ENCODE data around the gene LRP8. TPM values are rescaled to one million over a fixed set of nuclear protein-coding genes. Genes with fewer than 3 reads are reported as not detected.

LRP8 gene
- total RNA-seq, 4 donors from 2014 or later, result 1.8 to 3.6 (median 2.2) TPM

DNA sequence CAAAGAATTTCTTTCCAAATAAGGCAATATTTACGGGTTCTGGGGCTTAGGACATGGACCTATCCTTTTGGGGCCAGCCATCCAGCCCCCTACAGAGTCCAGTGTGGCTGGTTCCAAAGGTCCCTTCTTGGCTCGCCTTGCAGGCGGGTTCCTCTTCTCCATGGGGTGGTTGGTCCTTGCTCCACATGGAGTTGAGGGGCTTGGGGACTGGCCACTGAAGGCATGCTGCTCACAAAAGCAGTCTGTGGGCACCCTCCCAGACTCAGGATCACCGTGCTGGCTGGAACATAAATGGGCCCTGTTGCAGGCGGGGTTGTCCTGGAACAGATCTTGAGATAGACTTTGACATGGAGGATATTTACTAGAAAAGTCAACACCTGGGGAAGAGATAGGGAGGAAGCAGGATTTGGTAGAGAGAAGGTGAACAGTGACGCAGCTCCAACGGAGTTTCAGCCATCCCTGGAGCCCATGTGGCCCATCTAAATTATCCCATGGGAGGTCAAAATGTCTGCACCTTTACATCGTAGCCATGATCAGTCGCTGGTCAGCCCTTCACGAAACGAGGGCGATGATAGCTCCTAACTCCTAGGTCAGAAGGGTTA lies 39.1 kb upstream of the LRP8 start:
- 67 to 97% methylated on average over 6 to 7 of the region's 12 CpGs for WGBS, 2 donors (ENCODE audit: low coverage in 1 of 2)
- H3K27ac ChIP-seq, result no peak overlapping the region
- TF ChIP-seq EP300 (IDR thresholded peaks at IDR 0.05) (no peak), POLR2A (IDR thresholded peaks at IDR 0.05) (no peak), POLR2AphosphoS5 (IDR thresholded peaks at IDR 0.05) (no peak)
- TF ChIP-seq, protein P1, sequence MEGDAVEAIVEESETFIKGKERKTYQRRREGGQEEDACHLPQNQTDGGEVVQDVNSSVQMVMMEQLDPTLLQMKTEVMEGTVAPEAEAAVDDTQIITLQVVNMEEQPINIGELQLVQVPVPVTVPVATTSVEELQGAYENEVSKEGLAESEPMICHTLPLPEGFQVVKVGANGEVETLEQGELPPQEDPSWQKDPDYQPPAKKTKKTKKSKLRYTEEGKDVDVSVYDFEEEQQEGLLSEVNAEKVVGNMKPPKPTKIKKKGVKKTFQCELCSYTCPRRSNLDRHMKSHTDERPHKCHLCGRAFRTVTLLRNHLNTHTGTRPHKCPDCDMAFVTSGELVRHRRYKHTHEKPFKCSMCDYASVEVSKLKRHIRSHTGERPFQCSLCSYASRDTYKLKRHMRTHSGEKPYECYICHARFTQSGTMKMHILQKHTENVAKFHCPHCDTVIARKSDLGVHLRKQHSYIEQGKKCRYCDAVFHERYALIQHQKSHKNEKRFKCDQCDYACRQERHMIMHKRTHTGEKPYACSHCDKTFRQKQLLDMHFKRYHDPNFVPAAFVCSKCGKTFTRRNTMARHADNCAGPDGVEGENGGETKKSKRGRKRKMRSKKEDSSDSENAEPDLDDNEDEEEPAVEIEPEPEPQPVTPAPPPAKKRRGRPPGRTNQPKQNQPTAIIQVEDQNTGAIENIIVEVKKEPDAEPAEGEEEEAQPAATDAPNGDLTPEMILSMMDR (IDR thresholded peaks at IDR 0.05), result no peak
- peaks cover 36% of the 10 kb centered on the region for H3K27me3 ChIP-seq
- no peaks in the 10 kb centered on the region for H3K36me3 ChIP-seq
- H3K9me3 ChIP-seq, result no peaks in the 10 kb centered on the region
- no peaks in the 10 kb centered on the region for H3K4me1 ChIP-seq
- ATAC-seq, result no peak
- H3K4me3 ChIP-seq, result no peak overlapping the region

DNA sequence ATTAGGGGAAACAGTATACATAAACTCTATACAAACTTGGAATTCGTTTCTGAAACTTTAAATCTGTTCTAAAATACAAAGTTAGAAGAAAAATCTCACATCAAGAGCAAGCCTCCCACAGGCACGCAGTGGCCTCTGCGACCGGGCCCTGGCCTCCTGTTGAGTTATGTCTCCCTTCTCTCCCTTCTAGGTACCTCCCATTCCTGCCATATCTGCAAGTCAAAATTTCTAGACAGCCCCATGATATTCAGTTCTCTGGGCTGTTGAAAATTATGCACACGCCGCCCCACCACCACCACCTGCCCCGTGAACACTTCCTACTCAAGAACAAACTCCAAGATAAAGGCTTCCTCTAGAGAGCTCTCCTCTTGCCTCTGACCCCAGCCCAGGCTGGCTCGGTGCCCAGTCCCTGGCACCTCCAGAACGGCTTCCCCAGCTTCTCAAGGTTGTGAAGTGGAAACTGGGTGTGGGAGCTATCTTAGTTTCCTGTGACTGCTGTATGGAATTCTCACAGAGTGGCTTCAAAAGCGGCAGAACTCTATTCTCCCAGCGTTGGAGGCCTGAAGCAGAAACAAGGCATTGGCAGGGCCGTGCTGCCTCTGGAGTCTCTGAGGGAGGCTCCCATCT lies 37.7 kb upstream of the LRP8 start:
- Histone ChIP-seq H3K36me3 (no peaks in the 10 kb centered on the region), H3K27me3 (peaks cover 37% of the 10 kb centered on the region), H3K4me3 (no peak overlapping the region), H3K27ac (no peak overlapping the region), H3K4me1 (no peaks in the 10 kb centered on the region), H3K9me3 (no peaks in the 10 kb centered on the region)
- ATAC-seq, result no peak
- 78% methylated on average over 6 to 8 of the region's 12 CpGs for WGBS, 2 donors (ENCODE audit: low coverage in 1 of 2)
- no peak for TF ChIP-seq EP300 (IDR thresholded peaks at IDR 0.05)
- TF ChIP-seq, protein P1 (IDR thresholded peaks at IDR 0.05), result no peak
- no peak for TF ChIP-seq POLR2AphosphoS5 (IDR thresholded peaks at IDR 0.05)
- TF ChIP-seq POLR2A (IDR thresholded peaks at IDR 0.05), result no peak

DNA sequence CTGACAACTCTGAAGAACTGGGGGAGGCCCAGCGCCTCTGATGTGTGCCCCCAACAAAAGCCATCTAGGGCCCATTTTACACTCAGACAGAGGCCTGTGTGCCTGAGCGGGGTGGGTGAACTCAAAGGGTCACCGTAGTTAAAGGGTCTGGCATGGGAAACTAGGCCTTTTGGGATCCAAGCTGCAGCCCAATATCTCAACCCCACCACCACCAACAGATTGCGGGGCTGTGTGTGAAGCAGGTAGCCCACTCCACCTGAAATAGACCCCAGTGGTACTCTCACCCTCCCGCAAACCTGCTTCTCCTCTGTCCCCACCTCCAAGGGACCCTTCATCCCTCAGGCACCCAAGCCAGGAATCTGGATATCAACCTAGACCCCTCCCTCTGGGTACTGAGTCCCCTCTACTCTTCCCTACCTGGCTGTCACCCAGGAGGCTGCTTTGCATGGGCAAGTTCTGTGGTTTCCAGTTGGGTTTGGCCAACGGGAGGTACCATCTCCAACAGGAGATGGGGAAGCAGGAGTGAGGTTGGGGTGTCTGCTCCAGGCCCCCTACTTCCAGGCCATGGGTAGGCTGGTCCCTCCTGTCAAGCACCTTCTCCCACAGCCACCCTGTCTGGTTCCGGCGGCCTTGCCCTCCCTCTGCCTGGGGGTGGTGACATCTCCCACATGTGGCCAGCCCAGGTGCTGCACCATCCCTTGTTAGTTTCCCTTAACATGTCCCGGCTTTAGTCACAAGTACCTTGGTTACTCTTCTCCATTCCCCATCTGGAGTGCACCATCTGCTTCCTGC lies 35.2 kb upstream of the LRP8 start:
- whole genome bisulfite sequencing, 2 donors (ENCODE audit: low coverage in 1 of 2), result 76 to 84% methylated on average over 3 to 5 of the region's 9 CpGs
- no peak for ATAC-seq
- TF ChIP-seq POLR2AphosphoS5 (IDR thresholded peaks at IDR 0.05) (no peak), POLR2A (IDR thresholded peaks at IDR 0.05) (no peak), EP300 (IDR thresholded peaks at IDR 0.05) (no peak)
- TF ChIP-seq, protein P1 (IDR thresholded peaks at IDR 0.05), result no peak
- Histone ChIP-seq H3K27me3 (peaks cover 18% of the 10 kb centered on the region), H3K36me3 (no peaks in the 10 kb centered on the region), H3K9me3 (peaks cover 0 to 15% (median 0%) of the 10 kb centered on the region in 3 donors), H3K27ac (no peak overlapping the region), H3K4me3 (no peak overlapping the region), H3K4me1 (no peaks in the 10 kb centered on the region)

DNA sequence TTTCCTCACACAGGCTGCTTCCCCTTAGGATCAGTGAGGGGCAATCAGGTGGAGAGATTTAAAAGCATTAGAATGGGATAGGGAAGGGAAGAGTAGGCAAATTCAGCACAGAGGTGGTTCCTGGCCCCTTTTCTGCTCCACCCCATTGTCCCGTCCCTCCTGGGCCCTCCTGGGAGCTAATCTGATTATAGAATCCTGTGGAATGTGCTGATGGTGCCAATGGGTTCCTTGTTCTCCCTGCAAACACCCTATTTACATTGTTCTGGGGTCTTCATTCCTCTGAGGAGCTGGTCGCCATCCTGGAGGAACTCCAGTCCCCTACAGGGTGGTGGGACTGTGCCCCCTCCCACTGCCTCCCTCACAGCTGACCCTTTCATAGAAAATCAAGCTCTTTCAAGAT lies 34.4 kb upstream of the LRP8 start:
- Histone ChIP-seq H3K27me3 (peaks cover 11% of the 10 kb centered on the region), H3K4me3 (no peak overlapping the region), H3K36me3 (no peaks in the 10 kb centered on the region), H3K27ac (no peak overlapping the region), H3K4me1 (no peaks in the 10 kb centered on the region), H3K9me3 (peaks cover 0 to 23% (median 0%) of the 10 kb centered on the region in 3 donors)
- no peak for ATAC-seq
- TF ChIP-seq POLR2A (IDR thresholded peaks at IDR 0.05) (no peak), POLR2AphosphoS5 (IDR thresholded peaks at IDR 0.05) (no peak), EP300 (IDR thresholded peaks at IDR 0.05) (no peak)
- TF ChIP-seq, protein P1 (IDR thresholded peaks at IDR 0.05), result no peak
- no CpG with 5 or more reads among the region's 2 CpGs for WGBS, 2 donors (ENCODE audit: low coverage in 1 of 2)

All from gastroesophageal sphincter (tissue), 4 donors.